Measurements from ENCODE around the gene HPS5.

- no peak for TF ChIP-seq CTCF (conservative IDR thresholded peaks at IDR 0.05 in 1 of 2, IDR thresholded peaks at IDR 0.05 in 1 of 2; ENCODE audit: extremely low read depth in 1 of 2, insufficient read depth in 1 of 2, low read depth in 1 of 2, low read length in 2 of 2)
- TF ChIP-seq EZH2 (IDR thresholded peaks at IDR 0.05; ENCODE audit: borderline replicate concordance, low read length) = no peak
Measured at GRCh38 chr11:18248561-18248960, 73.4 kb downstream of the HPS5 start, which contains the start of gene SAA2.
